ENCODE results near the gene PADI3. TPM values are rescaled to one million over a fixed set of nuclear protein-coding genes. Genes with fewer than 3 reads are reported as not detected.

The PADI3 gene
- total and polyA plus RNA-seq, 9 of the 15 experiments (the other 6 are each of a cell fraction or from before 2014, with no cell fraction given): not detected

GRCh38 chr1:17245816-17246325 lies 3.0 kb upstream of the PADI3 start:
- FAIRE-seq (no peak), DNase-seq (ENCODE audit: extremely low read depth in 1 of 4, low spot score in 3 of 4) (no peak), ATAC-seq (no peak)
- Histone ChIP-seq H3K4me3 (no peak overlapping the region), H4K20me1 (replicated peaks; ENCODE audit: control insufficient read depth, insufficient read depth, low read length) (0 out of 2 replicates have a peak, but pooled peaks cover 7% of the 10 kb centered on the region), H3K9me1 (ENCODE audit: control insufficient read depth, insufficient read depth, low read length) (no peaks in the 10 kb centered on the region), H3K27me3 (ENCODE audit: control insufficient read depth in 2 of 2, insufficient read depth in 2 of 2, low read length in 2 of 2) (peaks cover 41 to 86% of the 10 kb centered on the region in 2 experiments), H3K4me1 (replicated peaks in 1 of 2; ENCODE audit: control insufficient read depth in 2 of 2, insufficient read depth in 2 of 2, low read length in 2 of 2) (0 out of 5 replicates have a peak, but pooled peaks cover 0 to 3% of the 10 kb centered on the region in 2 experiments), H3K9me3 (replicated peaks; ENCODE audit: control insufficient read depth, insufficient read depth, low read depth, low read length) (no peaks in the 10 kb centered on the region), H3K27ac (ENCODE audit: extremely low read depth, low read depth, low read length) (no peak overlapping the region), H3K36me3 (ENCODE audit: control insufficient read depth, insufficient read depth, low read length) (no peaks in the 10 kb centered on the region), H3K79me2 (ENCODE audit: control insufficient read depth, insufficient read depth, low read length) (no peaks in the 10 kb centered on the region), H2AFZ (ENCODE audit: low read depth, low read length) (no peak overlapping the region), H3K9ac (ENCODE audit: insufficient read depth in 1 of 2, low read depth in 2 of 2, low read length in 2 of 2) (no peak overlapping the region), H3K4me2 (ENCODE audit: insufficient read depth, low read length) (no peak overlapping the region)
- WGBS (ENCODE audit: insufficient coverage, low coverage, missing lambda C conversion rate): 2% methylated on average over 7 of the region's 7 CpGs
- in situ Hi-C loops (cut with MboI): no loop called here
- no peak for TF ChIP-seq SMAD1 (IDR thresholded peaks at IDR 0.05; ENCODE audit: low read depth, low read length, partially characterized antibody)
- TF ChIP-seq IRF9 (tag; IDR thresholded peaks at IDR 0.05): no peak
- no peak for TF ChIP-seq TEAD2 (tag; IDR thresholded peaks at IDR 0.05)
- TF ChIP-seq HDAC1 (IDR thresholded peaks at IDR 0.05): no peak
- TF ChIP-seq SMC3 (conservative IDR thresholded peaks at IDR 0.05; ENCODE audit: insufficient read depth, low read depth, low read length): no peak
- no peak for TF ChIP-seq ZNF740 (CRISPR knock-in tag; IDR thresholded peaks at IDR 0.05)
- TF ChIP-seq ZNF740 (tag; IDR thresholded peaks at IDR 0.05): no peak
- no peak for TF ChIP-seq NR3C1 (CRISPR knock-in tag; IDR thresholded peaks at IDR 0.05)
- TF ChIP-seq HMGXB4 (CRISPR knock-in tag; IDR thresholded peaks at IDR 0.05): no peak
- no peak for TF ChIP-seq TAF15 (IDR thresholded peaks at IDR 0.05; ENCODE audit: low read depth, low read length)
- CTCF ChIA-PET (ENCODE audit: low intra/inter-chr PET ratio): no interaction called here
- intact Hi-C loops (cut with micrococcal nuclease): no loop called here
- no TSS peak for BruUV-seq (replicated peaks)
- POLR2A ChIA-PET: interaction anchor here (0.6 to 1.0 kb wide), 4 partner anchors 8 to 893 kb away, joined by 3 to 5 read pairs (median 3); partner anchors contain the start of gene FBXO42
